Measurements from ENCODE around the gene COLEC12.

The COLEC12 gene

DNA sequence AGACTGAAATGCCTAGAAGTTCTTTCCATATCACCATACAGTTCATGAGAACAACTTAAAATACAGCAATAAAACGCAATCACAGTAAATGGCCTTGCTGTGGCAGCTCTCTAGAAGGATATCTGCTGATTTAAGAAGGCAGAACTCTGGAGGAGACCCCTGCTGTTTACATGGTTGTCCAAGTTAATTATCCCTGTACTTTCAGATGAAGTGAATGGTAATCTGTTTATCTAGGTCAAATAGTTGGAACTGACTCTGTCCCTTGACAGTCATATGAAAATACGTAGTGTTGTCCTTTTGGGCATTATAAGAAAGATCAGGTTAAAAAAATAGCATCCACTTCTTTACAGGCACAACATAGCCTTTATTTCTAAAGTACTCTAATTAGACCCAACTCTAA, 115.6 kb downstream of the COLEC12 start:
- DNase-seq (ENCODE audit: low read depth), result no peak

DNA sequence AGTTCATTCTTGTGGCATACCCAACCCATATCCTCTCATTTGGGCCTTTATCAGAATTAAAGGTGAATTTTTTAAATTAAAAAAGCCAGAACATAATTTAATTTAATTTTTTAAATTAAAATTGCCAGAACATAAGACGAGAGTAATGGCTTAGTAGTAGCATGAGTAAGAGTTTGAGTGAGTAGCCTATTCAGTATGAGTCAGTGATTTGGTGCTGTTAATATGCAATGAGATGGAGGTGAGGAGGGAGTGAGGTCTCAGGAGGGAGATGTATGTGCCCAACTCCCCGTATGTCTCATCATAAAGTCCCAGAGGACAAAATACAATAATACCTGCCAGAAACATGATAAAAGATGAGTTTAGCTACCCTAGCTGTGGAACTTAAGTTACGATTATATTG, 117.4 kb downstream of the COLEC12 start:
- DNase-seq (ENCODE audit: low read depth), result no peak

DNA sequence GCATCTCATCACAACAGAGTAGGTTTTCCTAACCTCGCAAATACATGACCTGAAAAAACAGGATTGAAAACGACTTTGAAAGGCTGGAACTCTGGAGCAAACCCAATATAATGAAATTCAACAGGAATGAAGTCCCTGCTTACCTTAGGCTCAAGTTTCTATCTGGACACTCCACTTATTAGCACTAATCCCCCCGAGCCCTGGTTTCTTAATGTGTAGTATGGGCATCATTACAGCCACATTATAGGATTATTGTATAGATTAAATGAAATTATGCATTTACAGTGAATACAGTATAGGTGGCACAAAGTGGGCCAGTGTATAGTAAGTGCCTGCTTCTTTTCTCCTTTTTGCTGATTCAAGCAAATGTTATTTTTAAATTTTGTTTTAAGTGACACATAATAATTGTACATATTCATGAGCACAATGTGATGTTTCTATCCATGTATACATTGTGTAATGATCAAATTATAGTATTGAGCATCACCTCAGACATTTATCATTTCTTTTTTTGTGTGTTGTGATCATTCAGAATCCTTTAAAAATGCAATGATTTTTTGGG, 118.0 kb downstream of the COLEC12 start:
- DNase-seq (ENCODE audit: low read depth), result no peak

DNA sequence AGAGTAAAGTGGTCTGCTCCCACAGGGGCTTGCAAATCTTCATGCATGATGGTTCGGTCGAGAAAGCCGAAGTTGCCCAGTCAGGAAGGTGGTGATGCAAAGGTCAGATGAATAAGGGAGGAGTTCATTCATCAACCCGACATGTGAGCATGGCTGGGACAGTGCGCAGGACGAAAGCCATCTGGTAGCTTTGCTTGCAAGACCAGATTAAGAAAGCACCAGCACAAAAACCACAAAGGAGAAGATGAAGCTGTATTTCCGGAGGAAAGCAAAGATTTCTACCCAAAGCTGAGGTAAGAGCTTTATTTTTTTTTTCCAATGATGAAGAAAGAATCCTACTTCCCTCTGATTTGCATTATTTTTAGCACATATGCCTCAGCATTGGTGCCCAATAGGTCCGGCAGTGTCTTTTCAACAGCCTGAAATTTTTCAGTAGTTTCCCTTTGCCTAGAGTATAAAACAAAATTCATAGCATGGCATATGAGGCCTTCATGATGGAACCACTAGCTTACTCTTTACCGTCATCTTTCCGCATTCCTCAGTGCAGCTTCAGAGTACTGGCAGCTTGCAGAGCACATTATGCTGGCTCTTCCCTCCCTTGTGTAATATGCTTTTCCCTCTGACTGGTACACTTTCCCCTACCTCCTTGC, 120.7 kb downstream of the COLEC12 start:
- no peak for DNase-seq (ENCODE audit: low read depth)

DNA sequence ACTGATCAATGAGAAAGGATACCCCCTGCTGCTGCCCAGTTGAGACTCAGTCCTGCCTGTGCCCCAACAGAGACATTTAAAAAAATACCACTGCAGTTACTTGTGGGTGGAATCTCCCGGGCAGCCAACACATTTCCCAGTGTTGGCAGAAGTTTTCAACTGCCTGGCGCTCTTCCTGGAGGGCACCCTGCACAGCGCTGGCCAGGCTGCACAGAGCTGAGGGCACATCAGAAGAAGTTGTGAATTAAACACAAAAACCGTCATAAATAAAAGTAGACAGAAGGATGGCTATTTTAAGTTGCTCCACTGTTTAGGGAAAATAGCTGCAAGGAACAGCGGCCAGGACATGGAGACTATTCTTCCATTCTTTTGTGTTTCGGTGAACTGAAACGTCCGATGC, 122.4 kb downstream of the COLEC12 start:
- DNase-seq (ENCODE audit: low read depth), result no peak

DNA sequence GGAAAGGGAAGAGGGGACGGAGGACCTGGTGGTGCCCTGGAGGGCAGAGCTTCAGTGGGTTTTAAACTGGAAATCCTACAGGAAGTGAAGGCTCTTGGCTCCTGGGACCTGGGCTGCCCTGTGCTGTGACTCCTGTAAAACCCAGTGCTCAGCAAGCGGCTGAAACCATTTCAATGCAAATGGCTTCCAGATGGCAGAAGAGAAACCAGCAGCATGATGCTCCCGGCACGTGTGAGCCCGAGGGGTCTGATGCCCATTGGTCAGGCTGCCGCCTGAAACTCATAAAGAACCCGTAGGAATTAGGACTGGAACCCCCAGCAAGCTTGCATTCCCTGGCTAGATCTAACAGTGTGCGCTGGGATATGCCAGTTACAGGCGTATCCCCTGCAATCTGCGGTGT, 123.4 kb downstream of the COLEC12 start:
- no peak for DNase-seq (ENCODE audit: low read depth)

DNA sequence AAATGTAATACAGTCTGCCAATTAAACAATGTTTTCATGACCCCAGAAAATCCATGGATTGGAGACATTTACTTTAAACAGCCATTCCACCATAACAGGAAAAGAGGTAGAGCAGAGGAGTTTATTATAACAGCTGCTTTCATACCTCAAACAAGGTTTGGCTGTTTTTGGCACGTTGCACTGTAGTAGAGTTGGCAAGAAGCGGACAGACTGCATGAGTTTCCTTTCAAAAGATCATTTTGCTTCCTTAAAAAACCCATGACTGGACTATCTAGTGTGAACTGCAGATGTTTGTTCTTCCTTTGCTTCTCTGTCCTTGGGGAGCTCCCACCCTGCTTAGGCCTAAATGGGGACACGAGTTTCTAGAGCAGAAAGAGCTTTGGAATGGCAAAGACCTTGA, 124.2 kb downstream of the COLEC12 start:
- DNase-seq (ENCODE audit: low read depth), result no peak

DNA sequence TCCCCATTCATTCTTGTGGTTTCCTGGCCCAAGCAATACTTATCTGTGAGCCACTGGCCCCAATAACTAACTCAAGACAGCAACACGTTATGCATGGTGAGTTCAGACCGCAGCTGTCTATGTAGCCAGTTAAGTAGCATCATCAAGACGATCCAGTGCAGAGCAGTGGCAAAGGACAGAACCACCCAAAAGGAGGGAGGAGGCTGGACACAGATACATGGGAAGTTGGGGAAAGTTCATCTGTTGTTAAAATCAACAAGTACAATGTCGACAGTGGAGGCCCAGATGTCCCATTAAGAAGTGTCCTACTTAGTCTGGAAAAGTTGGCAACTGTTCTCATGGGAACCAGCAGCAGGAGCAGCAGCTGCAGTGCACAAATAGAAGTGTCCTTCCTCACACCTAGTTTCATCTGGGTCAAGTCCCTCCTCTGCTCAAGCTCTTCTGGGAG, 125.8 kb downstream of the COLEC12 start:
- DNase-seq (ENCODE audit: low read depth), result no peak

DNA sequence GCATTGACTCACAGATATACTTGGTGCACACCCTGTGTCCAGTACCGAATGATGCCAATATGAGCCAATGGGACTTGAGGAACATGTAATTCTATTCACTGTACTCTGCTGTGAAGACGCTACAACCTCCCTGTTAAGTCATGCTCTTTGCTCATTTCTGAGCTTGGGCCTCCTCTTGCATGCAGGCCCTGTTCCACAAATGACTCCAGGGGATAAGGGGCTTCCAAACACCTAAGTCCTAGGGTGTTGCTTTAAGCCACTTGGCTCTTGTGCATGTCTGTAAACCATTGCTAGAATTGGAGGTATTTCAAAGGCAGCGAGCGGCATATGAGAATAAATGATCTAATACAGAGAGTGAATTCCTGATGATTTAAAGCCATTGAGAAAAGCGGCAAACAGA, 126.7 kb downstream of the COLEC12 start:
- DNase-seq (ENCODE audit: low read depth), result no peak

DNA sequence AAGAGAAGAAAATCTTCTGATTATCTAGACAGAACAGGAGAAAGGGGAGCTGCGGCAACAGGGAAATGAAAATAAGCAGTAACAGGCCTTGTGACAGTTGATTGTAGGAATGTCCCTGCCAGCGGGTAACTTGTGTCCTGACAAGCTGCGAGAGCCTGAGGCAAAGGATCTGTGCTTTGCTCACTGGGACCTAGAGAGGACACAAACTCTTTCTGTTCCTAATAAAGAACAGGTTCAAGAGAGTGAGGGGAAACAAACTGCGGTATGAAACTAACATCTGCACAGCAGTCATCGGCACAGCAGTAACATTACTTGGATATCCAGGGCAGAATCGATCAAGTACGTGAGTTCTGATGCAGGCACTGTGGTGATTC, 128.9 kb downstream of the COLEC12 start:
- DNase-seq (ENCODE audit: low read depth), result no peak

DNA sequence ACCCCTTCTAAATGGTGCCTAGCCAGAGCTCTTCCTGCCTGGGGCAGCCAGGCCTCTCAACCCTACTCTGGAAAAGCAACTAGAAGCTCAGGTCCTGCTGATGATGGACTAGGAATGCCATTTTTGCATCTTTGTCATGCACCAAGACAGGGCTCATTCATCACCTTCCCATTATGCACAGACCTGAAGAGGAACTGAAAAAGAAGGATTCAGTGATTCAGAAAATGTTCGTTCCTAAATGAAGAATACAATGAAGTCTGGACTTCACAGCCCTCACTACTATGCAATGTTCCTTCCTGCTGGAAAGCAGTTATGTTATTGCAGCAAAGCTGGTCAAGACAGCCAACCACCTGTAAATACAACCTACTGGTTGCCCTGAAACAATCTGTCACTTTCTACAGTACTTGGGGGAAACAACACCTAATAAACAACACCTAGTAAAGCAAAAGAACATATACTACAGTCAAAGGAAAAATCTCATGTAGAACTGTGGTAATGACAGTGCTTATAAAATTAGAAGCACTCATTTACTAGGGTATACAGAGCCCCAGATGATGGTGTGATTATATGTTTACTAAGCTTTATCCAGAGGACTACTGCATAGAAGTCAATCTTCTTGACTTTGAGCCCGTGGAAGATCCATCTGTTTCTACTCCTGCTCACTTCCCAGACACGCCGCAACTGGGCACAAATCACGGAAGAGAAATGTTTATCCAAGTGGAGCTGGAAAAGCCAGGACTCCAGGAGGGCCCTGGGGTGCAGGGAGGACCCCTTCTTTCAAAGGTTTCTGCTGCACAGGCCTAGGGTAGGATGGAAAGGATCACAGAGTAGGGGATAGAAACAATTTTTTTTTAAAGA, 129.5 kb downstream of the COLEC12 start:
- no peak for DNase-seq (ENCODE audit: low read depth)

DNA sequence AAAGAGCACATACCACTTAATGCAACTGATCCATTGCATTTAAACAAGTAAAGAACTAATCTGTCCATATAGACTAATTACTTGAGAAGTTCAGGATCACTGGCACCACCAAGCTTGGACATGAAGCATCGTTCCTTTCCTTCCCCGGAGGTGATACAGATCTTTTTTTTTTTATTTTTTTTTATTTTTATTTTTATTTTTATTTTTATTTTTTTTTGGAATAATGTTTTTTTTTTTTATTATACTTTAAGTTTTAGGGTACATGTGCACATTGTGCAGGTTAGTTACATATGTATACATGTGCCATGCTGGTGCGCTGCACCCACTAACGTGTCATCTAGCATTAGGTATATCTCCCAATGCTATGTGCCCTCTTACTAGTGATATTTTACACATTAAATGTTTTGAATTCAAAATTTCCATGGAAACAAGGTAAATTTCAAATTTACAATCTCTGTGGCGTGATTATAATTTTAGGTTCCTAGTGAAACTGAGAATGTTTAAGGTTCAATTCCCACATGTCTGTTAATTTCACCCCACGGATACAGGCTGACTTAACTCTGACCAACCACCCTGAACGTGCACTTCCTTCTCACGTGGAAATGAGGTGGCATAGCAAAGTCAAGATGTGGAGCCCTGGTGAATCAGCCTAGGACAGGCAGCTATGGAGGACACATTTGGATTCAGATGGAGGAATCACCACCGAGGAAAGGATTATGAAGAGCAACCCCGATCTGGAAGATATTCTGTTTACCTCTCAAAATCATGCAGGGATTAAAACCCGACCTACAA, 131.1 kb downstream of the COLEC12 start:
- DNase-seq (ENCODE audit: low read depth), result no peak

DNA sequence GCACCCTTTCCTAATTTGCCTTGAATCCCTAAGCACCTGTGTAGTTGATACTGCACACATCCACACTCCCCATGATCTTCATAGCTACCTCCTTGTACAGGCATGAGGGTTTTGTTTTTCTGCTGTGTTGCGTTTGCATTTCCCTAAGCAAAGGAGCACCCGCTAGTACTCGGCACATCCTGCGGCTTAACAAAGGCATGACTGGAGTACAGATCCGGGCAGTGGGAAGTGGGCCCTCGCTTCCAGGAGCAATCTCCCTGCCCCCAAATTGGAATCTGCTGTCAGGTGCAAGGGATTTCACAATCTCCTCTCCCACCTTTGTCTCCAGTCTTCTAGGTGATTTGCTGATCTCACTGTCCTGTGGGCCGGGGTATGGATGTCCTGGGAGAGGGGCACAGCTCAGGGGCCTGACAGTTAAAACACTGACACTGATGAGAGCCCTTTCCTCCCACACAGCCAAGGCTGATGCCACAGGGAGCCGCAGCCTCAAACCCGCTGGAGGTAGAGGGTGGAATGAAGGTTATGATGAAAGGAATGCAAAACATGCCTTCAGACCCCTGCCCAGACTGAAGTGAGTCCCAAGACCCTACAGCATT, 133.9 kb downstream of the COLEC12 start:
- no peak for DNase-seq (ENCODE audit: low read depth)

DNA sequence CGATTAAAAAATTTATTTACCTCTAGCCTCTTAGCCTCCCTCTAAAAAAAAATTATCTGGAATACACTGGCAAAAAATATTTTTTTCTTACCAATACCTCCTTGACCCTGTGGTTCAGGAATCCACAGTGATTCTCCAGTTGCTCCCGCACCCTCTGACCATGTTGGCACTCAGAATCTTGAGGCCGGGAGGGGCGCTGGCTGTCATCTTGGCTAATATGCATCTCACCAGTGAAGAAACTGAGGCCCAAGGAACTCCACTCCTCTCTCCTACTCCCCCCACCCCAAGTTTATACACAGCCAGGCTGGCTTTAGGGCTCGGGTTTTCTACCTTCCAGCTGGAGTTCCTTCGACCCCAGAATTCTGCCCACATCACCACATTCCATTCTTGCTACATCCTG, 134.8 kb downstream of the COLEC12 start:
- no peak for DNase-seq (ENCODE audit: low read depth)

DNA sequence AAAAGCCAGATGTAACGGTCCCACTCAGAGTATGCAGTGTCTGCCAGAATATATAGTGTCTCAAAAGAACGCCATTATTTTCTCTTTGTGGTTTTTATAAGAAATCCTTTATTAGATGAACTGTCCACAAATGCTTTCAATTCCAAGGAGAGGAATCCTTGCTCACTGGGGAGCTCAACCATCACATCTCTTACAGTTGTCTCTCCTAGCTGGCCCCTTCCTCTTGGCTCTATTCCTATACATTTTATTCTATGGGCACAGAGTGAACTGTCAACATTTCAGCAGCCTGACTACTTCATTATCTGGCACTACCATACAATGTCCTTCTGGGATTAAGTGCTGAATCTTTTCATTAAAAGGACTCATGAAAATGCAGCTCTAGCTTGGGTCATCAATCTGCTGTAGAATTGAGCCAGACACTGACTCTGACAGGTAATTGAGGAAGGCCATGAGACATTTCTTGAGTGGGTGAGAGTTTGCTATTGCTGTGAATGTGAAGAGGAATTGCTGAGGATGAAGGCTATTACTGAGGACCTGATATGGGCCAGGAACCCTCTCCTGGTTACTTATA, 136.2 kb downstream of the COLEC12 start:
- DNase-seq (ENCODE audit: low read depth), result no peak

DNA sequence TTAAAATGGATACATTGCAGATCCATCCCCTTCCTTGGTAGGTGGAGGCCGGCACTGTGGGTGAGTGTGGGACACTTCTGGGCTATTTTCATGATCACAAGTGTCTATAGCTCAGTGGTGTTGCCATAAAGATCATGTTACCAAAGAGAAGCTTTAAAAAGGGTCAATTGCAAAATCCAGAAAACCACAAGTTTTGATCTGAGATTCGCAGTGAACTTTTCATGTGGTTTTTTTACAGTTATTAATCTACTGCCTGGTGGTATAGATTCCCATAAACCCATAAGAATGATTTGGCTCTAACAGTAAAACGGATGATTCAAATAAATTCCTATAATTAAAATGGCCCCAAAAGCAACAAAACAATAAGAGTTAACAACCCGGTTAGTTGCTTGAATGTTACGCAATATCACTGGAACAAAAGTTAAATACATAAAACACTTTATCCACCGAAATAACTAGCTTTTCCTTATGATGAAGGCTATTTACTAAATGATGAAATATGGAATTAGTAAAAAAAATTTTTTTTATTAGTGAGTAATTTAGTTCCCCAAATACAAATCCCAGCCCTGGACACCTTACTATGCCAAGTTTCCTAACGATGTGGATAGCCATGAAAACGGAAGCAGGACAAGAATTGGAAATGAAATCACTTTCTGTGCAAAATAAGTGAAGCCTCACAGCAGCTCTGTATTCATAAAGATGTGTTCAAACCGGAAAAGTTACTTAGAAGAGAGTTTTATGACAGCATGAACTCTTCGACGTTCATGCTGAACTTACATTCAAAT, 137.0 kb downstream of the COLEC12 start:
- DNase-seq (ENCODE audit: low read depth), result no peak

DNA sequence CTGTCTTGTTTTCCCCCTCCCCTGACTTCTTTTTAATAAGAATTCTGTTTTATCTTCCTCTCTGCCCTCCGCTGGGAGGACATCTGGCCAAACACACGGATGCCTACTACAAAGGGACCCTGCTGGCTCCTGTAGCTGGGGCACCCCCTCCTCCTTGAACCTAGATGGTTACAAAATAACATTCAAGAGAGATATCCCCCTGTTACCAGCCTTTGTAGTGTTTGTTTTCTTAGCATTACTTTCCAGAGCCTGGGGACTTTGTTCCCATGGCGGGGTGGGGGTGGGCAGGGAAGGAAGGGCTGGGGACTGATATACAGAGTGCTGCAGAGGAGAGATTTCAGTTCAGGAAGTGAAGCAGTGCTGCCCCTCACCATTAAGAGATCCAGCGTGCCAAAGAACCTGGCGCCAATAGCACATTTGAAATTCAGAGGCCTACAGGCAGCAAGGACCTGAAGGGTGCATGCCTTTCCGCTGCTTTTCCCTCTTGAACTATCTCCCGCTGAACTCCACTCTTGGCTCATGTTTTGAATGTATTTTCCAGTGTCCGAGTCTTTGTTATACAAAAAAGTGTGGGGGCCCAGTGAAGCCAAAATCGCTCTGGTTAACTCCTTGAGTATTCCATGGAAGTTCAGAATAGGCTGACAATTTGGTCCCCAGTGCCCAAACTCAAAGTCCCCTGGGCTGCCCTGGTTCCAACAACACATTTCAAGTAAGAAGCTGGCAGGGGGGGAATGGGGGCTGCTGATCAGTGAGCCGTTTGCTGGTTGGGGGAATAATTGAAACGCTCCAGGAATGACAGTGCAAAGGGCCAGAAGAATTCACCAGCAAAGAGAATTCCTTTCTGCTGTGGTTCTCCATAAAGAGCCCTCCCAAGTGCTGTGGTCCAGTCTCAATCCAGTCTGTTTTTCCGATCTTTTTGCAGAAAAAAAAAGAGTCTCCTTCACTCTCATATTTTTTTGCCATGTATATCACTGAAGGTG, 137.9 kb downstream of the COLEC12 start:
- no peak for DNase-seq (ENCODE audit: low read depth)

DNA sequence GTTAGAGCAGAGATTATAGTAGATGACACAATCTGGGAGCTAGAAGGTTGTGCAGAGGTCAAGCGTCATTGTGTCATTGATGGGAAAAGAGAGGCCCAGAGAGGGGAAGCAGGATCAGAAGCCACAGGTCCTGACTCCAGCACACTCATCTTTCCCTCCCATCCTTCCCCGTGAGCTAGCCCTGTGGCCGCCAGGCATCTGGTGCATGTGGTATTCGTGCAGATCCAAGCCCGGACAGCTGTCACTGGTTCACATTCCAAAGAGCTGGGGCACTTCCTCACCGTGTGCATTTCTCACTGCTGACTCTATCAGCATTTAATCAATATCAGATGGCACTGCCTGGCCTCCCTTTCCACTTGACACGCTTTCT, 138.6 kb downstream of the COLEC12 start:
- no peak for DNase-seq (ENCODE audit: low read depth)

DNA sequence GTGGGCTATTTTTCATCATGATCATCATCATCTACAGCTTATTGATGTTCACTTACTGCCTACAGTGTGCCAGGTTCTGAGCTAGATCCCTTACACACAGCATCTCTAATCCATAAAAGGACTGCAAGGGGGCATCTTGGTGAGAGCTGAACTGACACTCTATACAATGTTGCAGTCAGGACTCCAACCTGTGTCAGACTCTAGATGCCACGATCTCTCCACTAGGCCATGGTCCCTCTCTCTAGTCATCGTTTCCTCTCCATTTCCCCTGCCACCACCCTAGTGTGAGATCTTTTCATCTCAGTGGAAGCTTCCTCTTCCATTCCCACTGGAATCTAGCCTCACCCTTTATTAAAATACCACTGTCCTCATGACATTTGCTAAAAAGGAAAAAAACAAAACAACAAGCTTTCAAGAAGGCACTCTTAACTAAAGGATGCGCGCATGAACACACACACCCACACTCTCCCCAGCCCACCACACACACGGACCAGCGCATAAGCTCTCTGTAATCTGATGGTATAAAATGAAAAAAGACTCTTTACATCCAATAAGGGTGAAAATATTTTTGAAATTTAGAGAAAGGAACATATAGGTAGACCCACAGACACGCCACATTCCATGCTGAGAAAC, 139.3 kb downstream of the COLEC12 start:
- DNase-seq (ENCODE audit: low read depth), result no peak
